ENCODE data around the gene NAA10. TPM values are rescaled to one million over a fixed set of nuclear protein-coding genes. Genes with fewer than 3 reads are reported as not detected.

Gene NAA10
- total and polyA plus RNA-seq, 5 experiments from 2014 or later: 66.8 to 80.8 (median 72.1) TPM

DNA sequence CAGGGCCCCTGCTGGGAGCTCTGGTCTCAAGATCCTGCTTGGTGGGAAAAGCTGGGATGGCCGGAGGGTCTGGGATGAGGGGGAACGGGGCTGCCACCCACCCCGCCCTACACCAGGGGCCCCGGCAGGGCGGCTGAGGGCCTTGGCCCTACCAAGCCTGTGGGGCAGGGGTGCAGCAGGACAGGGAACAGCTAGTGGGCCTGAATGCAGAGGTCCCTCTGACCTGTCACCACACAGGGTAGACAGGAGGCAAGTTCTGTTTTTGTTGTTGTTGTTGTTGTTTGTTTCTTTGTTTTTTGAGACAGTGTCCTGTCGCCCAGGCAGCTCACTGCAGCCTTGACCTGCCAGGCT is 9.9 kb upstream of the NAA10 start:
- DNase-seq: no peak
- H3K27me3 Mint-ChIP-seq: no peaks in the 10 kb centered on the region
- POLR2A ChIA-PET: interaction anchor here (0.6 to 16.5 kb wide), 6 partner anchors 16 to 533 kb away, joined by 3 to 388 read pairs (median 4); partner anchors contain the start of genes ARHGAP4 and NAA10
- H3K4me1 Mint-ChIP-seq: peaks cover 6 to 49% (median 36%) of the 10 kb centered on the region in 4 donors
- H3K9me3 Mint-ChIP-seq: no peaks in the 10 kb centered on the region
- ATAC-seq: peak in 1 of 2 donors; percentile 21
- H3K4me3 Mint-ChIP-seq: peak overlapping the region in 7 of 10 donors; percentile 22 to 89 (median 78)
- H3K36me3 Mint-ChIP-seq: peaks cover 0 to 9% (median 0%) of the 10 kb centered on the region in 3 donors
- peak overlapping the region in 5 of 10 donors; percentile 40 to 91 (median 83) for H3K27ac Mint-ChIP-seq

- Mint-ChIP-seq H3K4me3 (peak within 1 kb of the TSS; percentile 78 to 89 (median 84)), H3K27me3 (no peaks in the 10 kb centered on the region), H3K9me3 (no peaks in the 10 kb centered on the region), H3K36me3 (peaks cover 0 to 7% (median 0%) of the 10 kb centered on the region in 3 donors), H3K27ac (peak within 1 kb of the TSS; percentile 68 to 91 (median 84)), H3K4me1 (peaks cover 6 to 44% (median 34%) of the 10 kb centered on the region in 4 donors)
- POLR2A ChIA-PET: interaction anchor here (0.6 to 16.5 kb wide), 6 partner anchors 15 to 533 kb away, joined by 3 to 388 read pairs (median 4); partner anchors contain the start of genes ARHGAP4 and NAA10
- ATAC-seq (peak; percentile 42 to 50), DNase-seq (peak in 3 of 10 donors; percentile 27 to 40 (median 36))
These were observed 9.4 kb upstream of the NAA10 start, which contains the start of gene RENBP for GRCh38 chrX:153944140-153944799. RENBP (minus strand) TSS chrX:153944643; CDS start chrX:153944610, 33 bp downstream.

DNA sequence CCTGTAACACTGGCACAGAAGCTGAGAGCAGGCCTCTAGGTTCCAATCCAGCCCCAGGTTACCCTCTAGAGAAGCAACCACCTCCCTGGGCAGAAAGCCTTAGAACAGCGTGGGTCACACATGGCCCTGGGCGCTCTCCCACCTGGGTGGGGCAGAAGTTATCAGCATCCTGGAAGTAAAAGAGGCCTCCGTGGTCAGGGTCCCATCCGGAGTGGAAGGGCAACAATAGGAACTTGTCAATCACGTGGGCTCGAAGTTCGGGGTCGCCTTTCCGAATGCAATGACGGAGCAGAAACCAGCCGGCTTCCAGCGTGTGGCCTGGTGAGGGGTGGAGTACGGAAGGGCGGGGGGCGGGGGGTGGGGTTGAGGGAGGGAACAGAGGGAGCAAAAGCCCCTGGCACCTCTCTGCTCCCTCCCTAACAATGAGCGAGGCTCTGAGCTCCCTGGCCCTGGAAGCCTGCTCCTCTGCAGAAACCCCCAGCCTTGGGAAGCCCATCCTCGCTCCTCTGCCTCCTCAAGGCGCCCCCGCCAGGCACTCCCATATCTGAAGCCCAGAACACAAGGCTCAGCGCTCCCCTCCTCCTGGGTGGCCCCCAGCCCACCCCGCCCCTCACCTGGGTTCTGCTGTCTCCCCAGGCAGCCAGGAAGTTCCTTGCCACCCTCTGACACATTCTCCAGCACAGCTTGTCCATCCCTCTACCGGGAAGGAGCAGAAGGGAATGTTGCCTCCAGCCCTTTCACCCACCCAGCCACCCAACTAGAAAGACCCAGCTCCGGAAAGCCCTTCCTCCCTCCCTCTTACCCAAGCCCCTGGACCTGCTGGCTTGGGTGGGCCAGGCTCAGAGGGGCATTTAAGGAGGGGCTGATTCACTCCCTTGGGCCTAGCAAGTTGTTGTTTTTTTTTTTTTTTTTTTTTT is 6.8 kb upstream of the NAA10 start:
- peak overlapping the region; percentile 61 to 79 (median 69) for H3K4me3 Mint-ChIP-seq
- peaks cover 6 to 38% (median 26%) of the 10 kb centered on the region in 4 donors for H3K4me1 Mint-ChIP-seq
- H3K9me3 Mint-ChIP-seq: peaks cover 0 to under 1% (median 0%) of the 10 kb centered on the region in 9 donors
- no peaks in the 10 kb centered on the region for H3K36me3 Mint-ChIP-seq
- POLR2A ChIA-PET: interaction anchor here (0.7 to 16.5 kb wide), 2 partner anchors 13 to 31 kb away, joined by 5 to 388 read pairs; partner anchors contain the start of genes ARHGAP4 and NAA10
- ATAC-seq: peak; percentile 21 to 25
- peak overlapping the region in 7 of 10 donors; percentile 54 to 90 (median 75) for H3K27ac Mint-ChIP-seq
- no peaks in the 10 kb centered on the region for H3K27me3 Mint-ChIP-seq
- DNase-seq: no peak

DNA sequence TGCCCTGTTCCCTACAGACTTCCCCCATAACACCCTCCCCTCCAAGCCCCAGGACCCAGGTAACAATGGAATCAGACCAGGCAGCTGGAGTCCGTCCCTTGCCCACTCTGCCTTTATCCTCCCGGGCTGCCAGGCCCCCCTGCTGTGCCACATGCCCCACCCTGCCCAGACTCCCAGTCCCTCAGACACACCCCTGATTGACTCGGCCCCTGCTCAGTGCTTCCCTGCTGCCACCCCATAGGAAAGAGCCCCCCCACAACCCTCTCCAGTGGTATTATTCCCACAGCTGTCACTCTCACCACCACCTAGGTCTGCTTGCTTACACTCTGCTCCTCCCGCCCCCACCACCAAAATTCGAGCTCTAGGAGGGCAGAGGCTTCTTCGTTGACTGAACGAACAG is 4.7 kb upstream of the NAA10 start:
- DNase-seq: no peak
- POLR2A ChIA-PET: interaction anchor here (1.1 to 16.5 kb wide), 4 partner anchors 10 to 145 kb away, joined by 3 to 388 read pairs (median 3); partner anchors contain the start of genes ARHGAP4, IDH3G, NAA10 and SSR4
- H3K4me3 Mint-ChIP-seq: peak overlapping the region in 1 of 10 donors; percentile 24
- ATAC-seq: no peak
- H3K27ac Mint-ChIP-seq: peak overlapping the region in 4 of 10 donors; percentile 29 to 79 (median 56)
- peaks cover 7 to 36% (median 26%) of the 10 kb centered on the region in 4 donors for H3K4me1 Mint-ChIP-seq
- no peaks in the 10 kb centered on the region for H3K27me3 Mint-ChIP-seq
- no peaks in the 10 kb centered on the region for H3K36me3 Mint-ChIP-seq
- peaks cover 0 to 2% (median 0%) of the 10 kb centered on the region in 9 donors for H3K9me3 Mint-ChIP-seq

DNA sequence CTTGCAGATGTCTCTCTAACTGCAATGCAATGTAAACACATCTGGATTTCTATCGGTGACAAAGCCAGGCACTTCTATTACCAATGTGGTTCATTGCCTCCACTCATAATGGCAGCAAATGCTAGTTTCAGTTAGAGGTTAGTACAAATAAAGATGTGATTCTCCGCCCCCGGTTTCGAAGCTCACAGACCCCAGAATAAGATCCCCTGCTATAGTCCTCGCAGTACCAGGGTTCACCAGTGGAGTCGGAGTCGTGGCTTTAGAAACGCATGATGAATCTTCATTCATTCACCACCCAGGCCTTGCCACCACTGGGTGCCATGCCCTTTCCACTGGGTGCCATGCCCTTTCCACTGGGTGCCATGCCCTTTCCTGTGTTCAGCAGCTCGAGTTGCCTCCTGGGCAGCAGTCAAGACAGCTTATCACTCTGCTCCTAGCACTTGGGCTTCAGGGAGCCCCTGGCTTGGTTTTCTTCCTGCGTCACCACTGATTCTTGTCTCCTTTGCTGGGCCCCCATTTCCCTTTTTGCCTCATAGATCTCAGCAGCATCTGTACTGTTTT is 3.5 kb upstream of the NAA10 start:
- H3K27ac Mint-ChIP-seq: peak overlapping the region in 6 of 10 donors; percentile 6 to 83 (median 55)
- POLR2A ChIA-PET: interaction anchor here (16.5 kb wide), 1 partner anchor 9 kb away, joined by 388 read pairs; the partner anchor contains the start of genes ARHGAP4 and NAA10
- no peaks in the 10 kb centered on the region for H3K27me3 Mint-ChIP-seq
- no peaks in the 10 kb centered on the region for H3K36me3 Mint-ChIP-seq
- H3K4me1 Mint-ChIP-seq: peaks cover 10 to 35% (median 28%) of the 10 kb centered on the region in 4 donors
- ATAC-seq (no peak), DNase-seq (no peak)
- H3K9me3 Mint-ChIP-seq: peaks cover 0 to 2% (median 0%) of the 10 kb centered on the region in 9 donors
- H3K4me3 Mint-ChIP-seq: no peak overlapping the region

DNA sequence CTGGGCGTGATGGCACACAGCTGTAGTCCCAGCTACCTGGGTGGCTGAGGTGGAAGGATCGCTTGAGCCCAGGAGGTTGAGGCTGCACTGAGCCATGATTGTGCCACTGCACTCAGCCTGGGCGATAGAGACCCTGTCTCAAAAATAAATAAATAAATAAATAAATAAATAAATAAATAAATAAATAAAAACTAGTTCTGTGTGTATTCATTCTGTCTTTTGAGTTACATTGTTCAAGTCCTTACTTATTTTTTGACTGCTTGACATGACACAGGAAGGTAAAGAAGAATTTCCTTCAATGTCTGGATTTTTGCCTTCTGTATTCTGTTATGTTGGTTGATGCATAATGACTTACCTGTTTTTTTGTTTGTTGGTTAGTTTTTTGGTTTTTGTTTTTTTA is 2.2 kb upstream of the NAA10 start:
- POLR2A ChIA-PET: interaction anchor here (5.5 to 17.6 kb wide), 2 partner anchors 9 to 12 kb away, joined by 48 to 388 read pairs; partner anchors contain the start of genes ARHGAP4 and RENBP
- DNase-seq (no peak), ATAC-seq (no peak)
- H3K4me1 Mint-ChIP-seq: peaks cover 10 to 33% (median 30%) of the 10 kb centered on the region in 4 donors
- peaks cover 0 to 5% (median 0%) of the 10 kb centered on the region in 3 donors for H3K36me3 Mint-ChIP-seq
- H3K27ac Mint-ChIP-seq: peak overlapping the region in 1 of 10 donors; percentile 27
- peaks cover 0 to 2% (median 0%) of the 10 kb centered on the region in 9 donors for H3K9me3 Mint-ChIP-seq
- no peaks in the 10 kb centered on the region for H3K27me3 Mint-ChIP-seq
- peak overlapping the region in 1 of 10 donors; percentile 88 for H3K4me3 Mint-ChIP-seq

GRCh38 chrX:153935326-153935851 is 552 bp upstream of the NAA10 start:
- peaks cover 0 to 15% (median 0%) of the 10 kb centered on the region in 3 donors for H3K36me3 Mint-ChIP-seq
- POLR2A ChIA-PET: interaction anchor here (2.0 to 17.6 kb wide), 3 partner anchors 11 to 36 kb away, joined by 7 to 388 read pairs (median 48); partner anchors contain the start of genes ARHGAP4, HCFC1 and RENBP
- H3K4me3 Mint-ChIP-seq: peak overlapping the region; percentile 47 to 88 (median 72)
- peak in 1 of 10 donors; percentile 62 for DNase-seq
- peaks cover 7 to 34% (median 30%) of the 10 kb centered on the region in 4 donors for H3K4me1 Mint-ChIP-seq
- peak; percentile 3 to 10 for ATAC-seq
- H3K27me3 Mint-ChIP-seq: no peaks in the 10 kb centered on the region
- H3K9me3 Mint-ChIP-seq: peaks cover 0 to 2% (median 0%) of the 10 kb centered on the region in 9 donors
- peak overlapping the region in 9 of 10 donors; percentile 4 to 80 (median 65) for H3K27ac Mint-ChIP-seq

- Mint-ChIP-seq H3K9me3 (peaks cover 0 to 2% (median 0%) of the 10 kb centered on the region in 9 donors), H3K27ac (peak overlapping the region in 9 of 10 donors; percentile 72 to 93 (median 88)), H3K36me3 (peaks cover 0 to 16% (median 0%) of the 10 kb centered on the region in 3 donors), H3K4me1 (peaks cover 7 to 32% (median 28%) of the 10 kb centered on the region in 4 donors), H3K4me3 (peak overlapping the region; percentile 76 to 91 (median 86)), H3K27me3 (no peaks in the 10 kb centered on the region)
- ATAC-seq (peak; percentile 28 to 35), DNase-seq (peak in 1 of 10 donors; percentile 54)
- POLR2A ChIA-PET: interaction anchor here (2.0 to 17.6 kb wide), 3 partner anchors 10 to 37 kb away, joined by 7 to 388 read pairs (median 48); partner anchors contain the start of genes ARHGAP4, HCFC1 and RENBP
These were observed 582 bp downstream of the NAA10 start for GRCh38 chrX:153934148-153934761.

DNA sequence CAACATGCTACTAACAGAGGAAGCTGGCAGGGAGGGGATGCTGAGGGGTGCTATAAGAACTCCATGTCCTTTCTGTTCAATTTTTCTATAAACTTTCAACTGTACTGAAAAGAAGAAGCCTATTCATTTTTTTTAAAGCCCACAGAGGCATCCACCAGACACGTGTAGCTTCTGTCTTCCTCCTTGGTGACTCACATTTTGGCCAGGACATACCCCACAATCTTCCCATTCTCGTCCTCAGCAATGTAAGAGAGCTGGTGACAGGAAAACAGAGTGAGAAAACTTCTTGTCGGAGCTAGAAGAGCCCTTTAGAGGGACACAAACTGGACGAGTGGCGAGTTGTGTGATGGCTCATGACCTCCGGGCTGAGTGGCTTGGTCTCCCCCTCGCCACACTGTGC is 1.1 kb downstream of the NAA10 start:
- peaks cover 7 to 35% (median 30%) of the 10 kb centered on the region in 4 donors for H3K4me1 Mint-ChIP-seq
- H3K27ac Mint-ChIP-seq: peak overlapping the region in 9 of 10 donors; percentile 25 to 93 (median 88)
- POLR2A ChIA-PET: interaction anchor here (2.0 to 17.6 kb wide), 3 partner anchors 9 to 38 kb away, joined by 7 to 388 read pairs (median 48); partner anchors contain the start of genes ARHGAP4, HCFC1 and RENBP
- H3K9me3 Mint-ChIP-seq: peaks cover 0 to 2% (median 0%) of the 10 kb centered on the region in 9 donors
- no peaks in the 10 kb centered on the region for H3K27me3 Mint-ChIP-seq
- H3K4me3 Mint-ChIP-seq: peak overlapping the region; percentile 76 to 91 (median 86)
- no peak for DNase-seq
- peak in 1 of 2 donors; percentile 2 for ATAC-seq
- H3K36me3 Mint-ChIP-seq: peaks cover 0 to 16% (median 0%) of the 10 kb centered on the region in 3 donors

GRCh38 chrX:153932220-153932915 is 2.5 kb downstream of the NAA10 start:
- peaks cover 0 to 2% (median 0%) of the 10 kb centered on the region in 9 donors for H3K9me3 Mint-ChIP-seq
- H3K36me3 Mint-ChIP-seq: peaks cover 0 to 17% (median 0%) of the 10 kb centered on the region in 3 donors
- no peak overlapping the region for H3K4me3 Mint-ChIP-seq
- H3K27me3 Mint-ChIP-seq: no peaks in the 10 kb centered on the region
- ATAC-seq (no peak), DNase-seq (peak in 1 of 10 donors; percentile 36)
- POLR2A ChIA-PET: interaction anchor here (5.5 to 17.6 kb wide), 2 partner anchors 8 to 14 kb away, joined by 48 to 388 read pairs; partner anchors contain the start of genes ARHGAP4 and RENBP
- H3K4me1 Mint-ChIP-seq: peaks cover 7 to 33% (median 28%) of the 10 kb centered on the region in 4 donors
- peak overlapping the region in 1 of 10 donors; percentile 58 for H3K27ac Mint-ChIP-seq
